Measurements from ENCODE around the gene LRRC36.
"Not testable (repeated sequence)": the region's sequence is repeated elsewhere in the genome, so short reads cannot be mapped to it uniquely, and the experiment has no call there.

LRRC36 gene

DNA sequence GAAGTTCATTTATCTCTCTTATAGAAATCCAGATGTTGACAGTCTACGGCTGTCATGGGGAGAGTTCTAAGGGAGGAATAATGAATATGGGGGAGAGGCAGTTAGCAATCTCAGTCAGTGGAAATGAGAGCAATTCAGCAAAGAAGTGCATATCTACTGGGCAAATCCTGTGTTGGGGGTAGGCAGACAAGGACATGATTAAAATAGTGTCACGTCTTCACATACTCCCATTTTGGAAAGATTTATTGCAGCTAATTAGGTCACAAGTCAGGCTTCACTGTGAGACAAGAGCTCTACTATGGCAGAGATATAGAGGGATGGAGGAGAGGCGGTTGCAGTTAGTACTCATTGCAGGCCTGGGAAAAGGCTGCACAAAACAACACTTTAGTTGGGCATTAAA, 29.8 kb downstream of the LRRC36 start:
- Histone ChIP-seq H3K4me2 (ENCODE audit: insufficient read depth, low read length) (no peak overlapping the region), H3K9me3 (ENCODE audit: insufficient read depth, low read length, severe bottlenecking) (no peaks in the 10 kb centered on the region), H3K27me3 (ENCODE audit: insufficient read depth, low read length, poor library complexity) (no peaks in the 10 kb centered on the region), H3K9ac (ENCODE audit: low read depth, low read length) (no peak overlapping the region), H3K36me3 (ENCODE audit: insufficient read depth, low read length) (no peaks in the 10 kb centered on the region), H3K79me2 (ENCODE audit: insufficient read depth, low read length) (no peaks in the 10 kb centered on the region), H4K20me1 (ENCODE audit: insufficient read depth, low read length) (no peaks in the 10 kb centered on the region), H3K27ac (ENCODE audit: low read length) (no peak overlapping the region), H2AFZ (ENCODE audit: low read depth, low read length) (no peak overlapping the region), H3K4me1 (ENCODE audit: insufficient read depth, low read length) (no peaks in the 10 kb centered on the region), H3K4me3 (ENCODE audit: low read depth in 1 of 2, low read length in 2 of 2) (no peak overlapping the region)
- no peak for TF ChIP-seq EZH2 (IDR thresholded peaks at IDR 0.05; ENCODE audit: borderline replicate concordance, low read depth, low read length, severe bottlenecking)
- TF ChIP-seq, protein P1, sequence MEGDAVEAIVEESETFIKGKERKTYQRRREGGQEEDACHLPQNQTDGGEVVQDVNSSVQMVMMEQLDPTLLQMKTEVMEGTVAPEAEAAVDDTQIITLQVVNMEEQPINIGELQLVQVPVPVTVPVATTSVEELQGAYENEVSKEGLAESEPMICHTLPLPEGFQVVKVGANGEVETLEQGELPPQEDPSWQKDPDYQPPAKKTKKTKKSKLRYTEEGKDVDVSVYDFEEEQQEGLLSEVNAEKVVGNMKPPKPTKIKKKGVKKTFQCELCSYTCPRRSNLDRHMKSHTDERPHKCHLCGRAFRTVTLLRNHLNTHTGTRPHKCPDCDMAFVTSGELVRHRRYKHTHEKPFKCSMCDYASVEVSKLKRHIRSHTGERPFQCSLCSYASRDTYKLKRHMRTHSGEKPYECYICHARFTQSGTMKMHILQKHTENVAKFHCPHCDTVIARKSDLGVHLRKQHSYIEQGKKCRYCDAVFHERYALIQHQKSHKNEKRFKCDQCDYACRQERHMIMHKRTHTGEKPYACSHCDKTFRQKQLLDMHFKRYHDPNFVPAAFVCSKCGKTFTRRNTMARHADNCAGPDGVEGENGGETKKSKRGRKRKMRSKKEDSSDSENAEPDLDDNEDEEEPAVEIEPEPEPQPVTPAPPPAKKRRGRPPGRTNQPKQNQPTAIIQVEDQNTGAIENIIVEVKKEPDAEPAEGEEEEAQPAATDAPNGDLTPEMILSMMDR (IDR thresholded peaks at IDR 0.05; ENCODE audit: borderline replicate concordance, extremely low read depth, low read length, poor library complexity, severe bottlenecking) = no peak
- DNase-seq (no peak), ATAC-seq (ENCODE audit: insufficient read depth, low read depth) (no peak)

DNA sequence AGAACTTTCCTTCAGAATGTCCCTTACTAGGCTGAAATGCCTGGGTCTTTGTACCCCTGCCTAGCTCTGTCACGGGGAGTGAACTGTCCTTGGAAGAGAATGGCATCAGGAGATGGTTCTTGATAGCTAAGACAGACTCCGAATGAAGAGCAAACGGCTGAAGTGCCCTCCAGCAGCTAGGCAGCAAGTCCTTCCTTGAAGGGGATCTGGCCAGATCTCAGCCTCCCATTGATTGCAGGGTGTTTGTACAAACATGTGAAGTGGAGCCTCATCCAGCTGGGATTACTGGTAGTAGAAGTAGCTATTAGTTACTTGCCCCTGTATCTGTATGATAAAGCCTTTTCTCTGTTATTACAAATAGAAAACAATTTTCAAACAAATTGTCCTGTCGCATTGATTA, 30.9 kb downstream of the LRRC36 start:
- Histone ChIP-seq H3K36me3 (ENCODE audit: insufficient read depth, low read length) (no peaks in the 10 kb centered on the region), H4K20me1 (ENCODE audit: insufficient read depth, low read length) (no peaks in the 10 kb centered on the region), H3K9me3 (ENCODE audit: insufficient read depth, low read length, severe bottlenecking) (no peaks in the 10 kb centered on the region), H3K27ac (ENCODE audit: low read length) (no peak overlapping the region), H3K79me2 (ENCODE audit: insufficient read depth, low read length) (no peaks in the 10 kb centered on the region), H3K4me3 (ENCODE audit: low read depth in 1 of 2, low read length in 2 of 2) (no peak overlapping the region), H3K4me2 (ENCODE audit: insufficient read depth, low read length) (no peak overlapping the region), H3K4me1 (ENCODE audit: insufficient read depth, low read length) (no peaks in the 10 kb centered on the region), H3K9ac (ENCODE audit: low read depth, low read length) (no peak overlapping the region), H2AFZ (ENCODE audit: low read depth, low read length) (no peak overlapping the region), H3K27me3 (ENCODE audit: insufficient read depth, low read length, poor library complexity) (no peaks in the 10 kb centered on the region)
- DNase-seq (no peak), ATAC-seq (ENCODE audit: insufficient read depth, low read depth) (no peak)
- TF ChIP-seq, protein P1 (IDR thresholded peaks at IDR 0.05; ENCODE audit: borderline replicate concordance, extremely low read depth, low read length, poor library complexity, severe bottlenecking) = no peak
- no peak for TF ChIP-seq EZH2 (IDR thresholded peaks at IDR 0.05; ENCODE audit: borderline replicate concordance, low read depth, low read length, severe bottlenecking)

DNA sequence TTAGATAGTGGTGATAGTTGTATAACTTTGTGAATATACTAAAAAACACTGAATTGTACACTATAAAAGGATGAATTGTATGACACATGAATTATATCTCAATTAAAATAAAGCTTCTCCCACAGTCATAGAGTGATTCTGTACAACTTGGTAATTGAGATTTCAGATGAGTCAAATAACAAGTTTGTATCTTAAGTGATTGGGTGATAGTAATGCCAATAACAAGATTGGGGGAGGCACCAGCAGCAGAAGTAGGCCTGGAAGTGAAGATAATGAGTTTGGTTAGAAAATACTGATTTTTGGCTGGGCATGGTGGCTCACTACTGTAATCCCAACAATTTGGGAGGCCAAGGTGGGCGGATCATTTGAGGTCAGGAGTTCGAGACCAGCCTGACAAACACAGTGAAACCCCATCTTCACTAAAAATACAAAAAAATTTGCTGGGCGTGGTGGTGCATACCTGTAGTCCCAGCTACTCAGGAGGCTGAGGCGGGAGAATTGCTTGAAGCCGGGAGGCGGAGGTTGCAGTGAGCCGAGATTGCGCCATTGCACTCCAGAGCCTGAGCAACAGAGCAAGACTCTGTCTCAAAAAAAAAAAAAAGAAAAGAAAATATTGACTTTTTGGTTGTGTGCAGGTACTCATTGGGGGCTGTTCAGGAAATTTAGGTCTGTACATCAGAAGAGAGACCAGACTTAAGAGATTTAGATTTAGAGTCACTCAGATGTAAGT, 33.1 kb downstream of the LRRC36 start:
- H3K4me1 ChIP-seq (ENCODE audit: insufficient read depth, low read length); H3K4me3 ChIP-seq (ENCODE audit: low read depth in 1 of 2, low read length in 2 of 2); ATAC-seq (ENCODE audit: insufficient read depth, low read depth); H3K9ac ChIP-seq (ENCODE audit: low read depth, low read length); H3K4me2 ChIP-seq (ENCODE audit: insufficient read depth, low read length); H3K27me3 ChIP-seq (ENCODE audit: insufficient read depth, low read length, poor library complexity); DNase-seq; H3K36me3 ChIP-seq (ENCODE audit: insufficient read depth, low read length); H3K27ac ChIP-seq (ENCODE audit: low read length); H2AFZ ChIP-seq (ENCODE audit: low read depth, low read length); H4K20me1 ChIP-seq (ENCODE audit: insufficient read depth, low read length); H3K79me2 ChIP-seq (ENCODE audit: insufficient read depth, low read length); H3K9me3 ChIP-seq (ENCODE audit: insufficient read depth, low read length, severe bottlenecking): not testable (repeated sequence)

DNA sequence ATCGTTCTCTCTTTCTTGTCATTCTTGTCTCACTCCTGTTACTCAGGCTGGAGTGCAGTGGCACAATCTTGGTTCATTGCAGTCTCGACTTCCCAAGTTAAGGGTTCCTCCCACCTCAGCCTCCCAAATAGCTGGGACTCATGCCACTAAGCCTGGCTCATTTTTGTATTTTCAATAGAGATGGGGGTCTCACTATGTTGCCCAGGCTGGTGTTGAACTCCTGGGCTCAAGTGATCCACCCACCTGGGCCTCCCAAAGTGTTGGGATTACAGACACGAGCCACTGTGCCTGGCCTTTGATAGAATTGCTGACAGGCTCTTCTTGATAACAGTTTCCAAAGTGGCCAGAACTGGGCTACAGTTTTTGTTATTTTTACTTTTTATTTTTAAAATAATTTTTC, 34.4 kb downstream of the LRRC36 start:
- Histone ChIP-seq H3K27ac (ENCODE audit: low read length) (no peak overlapping the region), H3K4me2 (ENCODE audit: insufficient read depth, low read length) (no peak overlapping the region), H3K9me3 (ENCODE audit: insufficient read depth, low read length, severe bottlenecking) (no peaks in the 10 kb centered on the region), H3K27me3 (ENCODE audit: insufficient read depth, low read length, poor library complexity) (no peaks in the 10 kb centered on the region), H3K4me1 (ENCODE audit: insufficient read depth, low read length) (no peaks in the 10 kb centered on the region), H4K20me1 (ENCODE audit: insufficient read depth, low read length) (no peaks in the 10 kb centered on the region), H2AFZ (ENCODE audit: low read depth, low read length) (no peak overlapping the region), H3K79me2 (ENCODE audit: insufficient read depth, low read length) (no peaks in the 10 kb centered on the region), H3K36me3 (ENCODE audit: insufficient read depth, low read length) (no peaks in the 10 kb centered on the region), H3K4me3 (ENCODE audit: low read depth in 1 of 2, low read length in 2 of 2) (no peak overlapping the region), H3K9ac (ENCODE audit: low read depth, low read length) (no peak overlapping the region)
- ATAC-seq (ENCODE audit: insufficient read depth, low read depth) (no peak), DNase-seq (no peak)
- TF ChIP-seq, protein P1 (IDR thresholded peaks at IDR 0.05; ENCODE audit: borderline replicate concordance, extremely low read depth, low read length, poor library complexity, severe bottlenecking) = no peak
- TF ChIP-seq EZH2 (IDR thresholded peaks at IDR 0.05; ENCODE audit: borderline replicate concordance, low read depth, low read length, severe bottlenecking) = no peak
